B cell (primary cell): Measurements from ENCODE around the gene NEO1. TPM values are rescaled to one million over a fixed set of nuclear protein-coding genes. Genes with fewer than 3 reads are reported as not detected.

ENCODE experiments used
- ATAC-seq: fragments of 200-7000 bp; cut with Tn5 transposase; one replicate; pipeline ENCODE4 v1.10.0; 2021; ENCODE audit warnings: low read depth, mild to moderate bottlenecking, moderate number of reproducible peaks, moderate library complexity
- CTCF ChIA-PET: fragments of 350-600 bp; sonication (Branson Sonifier 250); formaldehyde crosslinking; loops from one replicate; lab custom pipeline; 2021; ENCODE audit warnings: antibody characterized with exemption, inconsistent platforms; lab: Charles Lee
- POLR2A ChIA-PET: fragments of 350-600 bp; sonication (Branson Sonifier 250); formaldehyde crosslinking; loops from one replicate; lab custom pipeline; 2021; ENCODE audit warnings: antibody characterized with exemption; lab: Charles Lee
- DNase-seq: peaks from one replicate; pipeline ENCODE4 v3.0.0; 2013
- H2AFZ ChIP-seq: 2 replicates; pipeline ENCODE4 v1.6.1; 2012; ENCODE audit warnings: mild to moderate bottlenecking, low read depth, low read length; ENCODE audit not compliant: insufficient read depth, poor library complexity, severe bottlenecking
- H3K27ac ChIP-seq, 2 donors: 1 replicate in 1 of 2; 2 replicates in 1 of 2; pipeline ENCODE4 v1.5.1; 2012 to 2013; ENCODE audit warnings: low read length in 2 of 2, mild to moderate bottlenecking in 2 of 2, moderate library complexity in 1 of 2
- H3K27me3 ChIP-seq, 4 experiments: fragments of 200-600 bp in 1 of 4; sonication (generic) in 1 of 4; replicated peaks in 1 of 4; 1 replicate in 2 of 4; 2 replicates in 2 of 4; pipeline versions ENCODE4 v1.6.1 to v1.7.0; 2013 to 2016; ENCODE audit warnings: low read length in 3 of 4, mild to moderate bottlenecking in 2 of 4, mixed read lengths in 1 of 4, moderate library complexity in 1 of 4; ENCODE audit not compliant: insufficient read depth in 4 of 4, control insufficient read depth in 3 of 4; ENCODE audit errors: control extremely low read depth in 1 of 4
- H3K36me3 ChIP-seq, 2 experiments: replicated peaks in 1 of 2; 1 replicate in 1 of 2; 2 replicates in 1 of 2; pipeline versions ENCODE4 v1.6.1 to v1.7.1; 2013; ENCODE audit warnings: low read length in 1 of 2; ENCODE audit not compliant: insufficient read depth in 2 of 2, control insufficient read depth in 1 of 2; ENCODE audit errors: control extremely low read depth in 1 of 2, extremely low read depth in 1 of 2
- H3K4me1 ChIP-seq, 2 donors: fragments of 200-600 bp in 1 of 2; sonication (generic) in 1 of 2; 1 replicate in 1 of 2; 2 replicates in 1 of 2; pipeline versions ENCODE4 v1.5.1 to v1.6.1; 2013 to 2017; ENCODE audit warnings: low read length in 2 of 2; ENCODE audit not compliant: control insufficient read depth in 2 of 2, insufficient read depth in 2 of 2
- H3K4me2 ChIP-seq: replicated peaks from 2 replicates; pipeline ENCODE3; 2012; ENCODE audit warnings: mild to moderate bottlenecking, low read depth, low read length; ENCODE audit not compliant: poor library complexity, severe bottlenecking
- H3K4me3 ChIP-seq, 5 experiments: fragments of 200-600 bp in 1 of 5; sonication (generic) in 1 of 5; 1 replicate in 3 of 5; 2 replicates in 2 of 5; pipeline versions ENCODE4 v1.5.1 to v1.7.0; 2011 to 2016; ENCODE audit warnings: low read length in 4 of 5, mild to moderate bottlenecking in 4 of 5, low read depth in 2 of 5, control low read depth in 1 of 5, moderate library complexity in 1 of 5; ENCODE audit not compliant: insufficient read depth in 1 of 5; ENCODE audit errors: control extremely low read depth in 1 of 5, extremely low read depth in 1 of 5
- H3K79me2 ChIP-seq: fragments of 200-600 bp; sonication (generic); one replicate; pipeline ENCODE4 v1.6.0; 2016; ENCODE audit warnings: low read length; ENCODE audit not compliant: control insufficient read depth, insufficient read depth
- H3K9ac ChIP-seq: fragments of 200-600 bp; sonication (generic); 2 replicates; pipeline ENCODE4 v1.6.1; 2017; ENCODE audit warnings: mild to moderate bottlenecking, low read length, moderate library complexity
- H3K9me3 ChIP-seq, 3 donors: one replicate each; pipeline versions ENCODE4 v1.6.1 to v1.7.1; 2013; ENCODE audit warnings: low read length in 2 of 3; ENCODE audit not compliant: control insufficient read depth in 2 of 3, insufficient read depth in 1 of 3; ENCODE audit errors: control extremely low read depth in 1 of 3
- H4K20me1 ChIP-seq: 2 replicates; pipeline ENCODE4 v1.6.0; 2012; ENCODE audit warnings: mild to moderate bottlenecking, low read length; ENCODE audit not compliant: insufficient read depth, control insufficient read depth, poor library complexity, severe bottlenecking
- H3K27ac Mint-ChIP-seq: one replicate; pipeline ENCODE4 v1.8.0; 2021; ENCODE audit warnings: mixed read lengths
- H3K27me3 Mint-ChIP-seq: one replicate; pipeline ENCODE4 v1.8.0; 2021; ENCODE audit warnings: mixed read lengths
- H3K4me1 Mint-ChIP-seq: one replicate; pipeline ENCODE4 v1.8.0; 2021; ENCODE audit warnings: mixed read lengths
- H3K4me3 Mint-ChIP-seq: one replicate; pipeline ENCODE4 v1.8.0; 2021; ENCODE audit warnings: mixed read lengths
- H3K9me3 Mint-ChIP-seq: one replicate; pipeline ENCODE4 v1.8.0; 2022; ENCODE audit warnings: mixed read lengths; ENCODE audit not compliant: insufficient read depth
- CTCF ChIP-seq: fragments of 200-600 bp; IDR thresholded peaks from one replicate; pipeline ENCODE4 v1.8.0; 2022; ENCODE audit warnings: antibody characterized with exemption, mild to moderate bottlenecking
- EZH2 ChIP-seq: IDR thresholded peaks from 2 replicates; pipeline ENCODE4 v1.6.1; 2012; ENCODE audit warnings: borderline replicate concordance, low read depth, mild to moderate bottlenecking, moderate library complexity, low read length; ENCODE audit not compliant: insufficient read depth, poor library complexity, severe bottlenecking
- WGBS: methylation state at CpG from one replicate; pipeline ENCODE4 v1.1.5; 2013; ENCODE audit warnings: missing lambda C conversion rate; ENCODE audit not compliant: insufficient coverage; 5-methylcytosine and 5-hydroxymethylcytosine counted together
- intact Hi-C: fragments of 100-400 bp; cut with micrococcal nuclease; formaldehyde crosslinking; loops from one replicate; pipeline ENCODE4 v1.10.0; 2022
- polyA plus RNA-seq: library from polyadenylated mRNA; depleted of rRNA; stranded (reverse); fragments of >200 nt; gene quantifications from 2 replicates; pipeline ENCODE4 v1.2.3, GENCODE V29; 2012
- total RNA-seq, 2 donors: library from RNA; stranded (reverse); fragments of 120-200 nt in 1 of 2; gene quantifications; 1 replicate in 1 of 2; 2 replicates in 1 of 2; pipeline versions ENCODE4 v1.2.3 to v1.2.4, GENCODE V29; 2013 to 2022

Gene NEO1
- total and polyA plus RNA-seq, 2 donors (not counting 1 experiment from before 2014, with no cell fraction given), result 1.3 to 3.9 TPM

- Histone ChIP-seq H3K4me1 (no peaks in the 10 kb centered on the region), H3K36me3 (no peaks in the 10 kb centered on the region), H3K79me2 (no peaks in the 10 kb centered on the region), H3K4me2 (no peak overlapping the region), H3K9ac (no peak overlapping the region), H3K27me3 (peaks cover 0 to 12% (median 3%) of the 10 kb centered on the region in 4 experiments), H3K9me3 (no peaks in the 10 kb centered on the region), H3K4me3 (no peak overlapping the region), H4K20me1 (no peaks in the 10 kb centered on the region), H2AFZ (no peak overlapping the region), H3K27ac (no peak overlapping the region)
- DNase-seq (no peak), ATAC-seq (no peak)
- 40% methylated on average over 1 of the region's 4 CpGs for WGBS
- Mint-ChIP-seq H3K9me3 (no peaks in the 10 kb centered on the region), H3K4me3 (no peak overlapping the region), H3K27me3 (peaks cover 15% of the 10 kb centered on the region), H3K27ac (no peak overlapping the region), H3K4me1 (no peaks in the 10 kb centered on the region)
- ChIA-PET POLR2A (no interaction called here), CTCF (no interaction called here)
- no peak for TF ChIP-seq EZH2
- TF ChIP-seq CTCF, result no peak
- intact Hi-C loops, result no loop called here
Measured at GRCh38 chr15:73074241-73074640, 22.0 kb downstream of the NEO1 start.

GRCh38 chr15:73075160-73075859, 23.0 kb downstream of the NEO1 start:
- Histone ChIP-seq H3K36me3 (no peaks in the 10 kb centered on the region), H3K9me3 (no peaks in the 10 kb centered on the region), H3K4me3 (no peak overlapping the region), H2AFZ (no peak overlapping the region), H4K20me1 (no peaks in the 10 kb centered on the region), H3K27ac (no peak overlapping the region), H3K79me2 (no peaks in the 10 kb centered on the region), H3K27me3 (peaks cover 0 to 10% (median 3%) of the 10 kb centered on the region in 4 experiments), H3K4me2 (no peak overlapping the region), H3K9ac (no peak overlapping the region), H3K4me1 (no peaks in the 10 kb centered on the region)
- Mint-ChIP-seq H3K4me3 (no peak overlapping the region), H3K9me3 (no peaks in the 10 kb centered on the region), H3K4me1 (no peaks in the 10 kb centered on the region), H3K27ac (no peak overlapping the region), H3K27me3 (peaks cover 13% of the 10 kb centered on the region)
- intact Hi-C loops, result no loop called here
- DNase-seq, result no peak
- ChIA-PET CTCF (interaction anchor here (0.7 kb wide), 1 partner anchor 71 kb away, joined by 3 read pairs; no protein-coding TSS in a partner anchor), POLR2A (no interaction called here)
- no peak for TF ChIP-seq EZH2
- TF ChIP-seq CTCF, result no peak
- WGBS, result 92% methylated on average over 2 of the region's 4 CpGs
- no peak for ATAC-seq
